ENCODE results near the gene ZP1. TPM values are rescaled to one million over a fixed set of nuclear protein-coding genes. Genes with fewer than 3 reads are reported as not detected.
A peak's percentile ranks its signal among the peaks of the same experiment; 100 is the strongest.

ZP1 gene
- total RNA-seq, 1 experiment from 2014 or later, result 4.6 TPM

- no peak for DNase-seq (ENCODE audit: low read depth)
These were observed 24.4 kb upstream of the ZP1 start for GRCh38 chr11:60842668-60843600.

- DNase-seq (ENCODE audit: low read depth), result peak; percentile 30
These were observed 23.1 kb upstream of the ZP1 start for GRCh38 chr11:60844045-60844869.

DNA sequence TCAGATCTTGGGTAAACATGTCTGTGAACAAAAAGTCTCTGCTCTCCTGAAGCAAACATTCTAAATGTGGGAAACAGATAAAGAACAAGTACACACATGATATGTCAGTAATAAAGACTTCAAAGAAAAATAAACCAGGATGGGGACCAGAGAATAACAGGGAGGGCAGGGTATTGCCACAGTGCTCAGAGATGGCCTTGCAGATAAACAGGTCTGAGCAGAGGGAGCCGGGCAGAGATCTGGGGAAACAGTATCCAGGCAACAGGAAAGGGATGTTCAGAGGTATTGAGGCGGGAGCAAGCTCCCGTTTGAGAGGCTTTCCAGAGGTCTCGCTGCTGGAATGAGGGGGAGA, 22.5 kb upstream of the ZP1 start:
- DNase-seq (ENCODE audit: low read depth), result no peak

DNA sequence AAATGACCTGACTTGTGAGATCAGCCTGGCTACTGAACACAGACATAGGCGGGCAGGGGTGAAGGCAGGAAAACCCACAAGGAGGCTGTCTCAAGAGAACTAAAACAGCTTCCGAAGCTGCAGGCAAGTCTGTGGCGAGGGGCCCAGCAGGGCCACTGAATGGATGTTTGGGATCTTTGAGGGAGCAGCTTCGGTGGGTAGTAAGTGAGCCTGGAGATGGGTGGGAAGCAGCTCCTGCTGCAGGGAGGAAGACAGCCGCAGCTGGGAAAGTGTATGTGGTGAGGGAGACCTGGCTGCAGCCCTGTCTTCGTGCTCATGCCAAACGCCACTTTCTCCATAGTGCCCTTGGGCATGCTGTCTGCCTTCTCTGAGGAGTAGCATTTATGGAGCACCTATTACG, 22.0 kb upstream of the ZP1 start:
- no peak for DNase-seq (ENCODE audit: low read depth)

GRCh38 chr11:60847281-60847680, 20.1 kb upstream of the ZP1 start:
- DNase-seq (ENCODE audit: low read depth), result no peak

- no peak for DNase-seq (ENCODE audit: low read depth)
These were observed 19.4 kb upstream of the ZP1 start for GRCh38 chr11:60847896-60848295.

DNA sequence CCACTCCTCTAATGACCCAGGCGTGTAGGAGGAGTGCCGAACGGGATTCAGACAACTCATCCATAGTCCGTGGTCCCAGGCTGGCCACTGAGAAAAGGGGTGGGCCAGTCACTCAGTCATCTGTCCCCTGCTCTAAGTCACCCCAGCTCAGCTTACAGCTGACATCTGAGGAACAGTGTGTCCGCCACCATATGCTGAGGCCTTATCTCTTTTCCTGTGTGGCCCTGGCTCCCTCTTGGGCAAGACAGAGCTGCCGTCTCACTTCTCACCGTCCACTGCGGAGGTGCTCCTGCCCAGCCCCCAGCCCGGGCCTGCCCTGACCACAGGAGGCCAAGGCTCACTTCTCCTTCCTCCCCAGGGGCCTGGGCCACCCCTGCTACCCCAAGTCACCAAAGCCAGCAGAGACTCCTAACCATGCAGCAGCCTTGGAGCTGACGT, 18.6 kb upstream of the ZP1 start:
- DNase-seq (ENCODE audit: low read depth), result no peak

DNA sequence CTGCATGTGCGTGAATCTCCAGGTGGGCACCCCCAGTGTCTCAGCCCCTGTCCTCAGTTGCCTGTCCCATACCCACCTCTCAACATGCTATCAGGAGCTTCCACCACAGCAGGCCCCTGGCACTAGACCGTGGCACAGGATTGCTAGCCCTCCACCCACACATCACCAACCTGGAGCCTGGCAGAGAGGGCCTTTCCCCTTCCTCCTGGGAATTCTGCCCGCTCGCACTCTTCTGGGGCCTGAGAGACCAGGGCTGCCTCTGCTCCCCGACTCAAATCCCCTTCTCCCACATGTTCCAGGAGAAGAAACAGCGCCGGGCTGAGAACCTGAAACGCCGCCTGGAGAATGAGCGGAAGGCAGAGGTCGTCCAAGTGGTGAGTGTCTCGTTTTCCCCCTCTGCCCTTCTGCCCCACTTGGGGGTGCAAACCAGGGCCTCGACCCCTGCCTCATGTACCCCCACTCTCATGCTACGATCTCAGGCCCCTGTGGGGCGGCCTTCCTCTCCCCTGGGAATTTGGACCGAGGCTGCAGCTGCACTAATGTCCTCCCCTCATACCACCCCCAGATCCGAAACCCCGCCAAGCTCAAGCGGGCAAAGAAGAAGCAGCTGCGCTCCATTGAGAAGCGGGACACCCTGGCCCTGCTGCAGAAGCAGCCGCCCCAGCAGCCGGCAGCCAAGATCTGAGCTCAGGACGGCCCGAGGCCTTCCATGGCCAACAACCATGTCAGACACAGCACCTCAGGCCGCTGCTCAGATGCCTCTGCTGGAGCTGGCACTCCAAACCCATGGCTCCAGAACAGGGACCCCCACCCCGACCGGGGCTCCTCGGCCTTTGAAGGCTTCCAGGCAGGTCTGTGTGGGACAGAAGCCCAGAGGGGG, 17.5 kb upstream of the ZP1 start:
- DNase-seq (ENCODE audit: low read depth), result no peak

DNA sequence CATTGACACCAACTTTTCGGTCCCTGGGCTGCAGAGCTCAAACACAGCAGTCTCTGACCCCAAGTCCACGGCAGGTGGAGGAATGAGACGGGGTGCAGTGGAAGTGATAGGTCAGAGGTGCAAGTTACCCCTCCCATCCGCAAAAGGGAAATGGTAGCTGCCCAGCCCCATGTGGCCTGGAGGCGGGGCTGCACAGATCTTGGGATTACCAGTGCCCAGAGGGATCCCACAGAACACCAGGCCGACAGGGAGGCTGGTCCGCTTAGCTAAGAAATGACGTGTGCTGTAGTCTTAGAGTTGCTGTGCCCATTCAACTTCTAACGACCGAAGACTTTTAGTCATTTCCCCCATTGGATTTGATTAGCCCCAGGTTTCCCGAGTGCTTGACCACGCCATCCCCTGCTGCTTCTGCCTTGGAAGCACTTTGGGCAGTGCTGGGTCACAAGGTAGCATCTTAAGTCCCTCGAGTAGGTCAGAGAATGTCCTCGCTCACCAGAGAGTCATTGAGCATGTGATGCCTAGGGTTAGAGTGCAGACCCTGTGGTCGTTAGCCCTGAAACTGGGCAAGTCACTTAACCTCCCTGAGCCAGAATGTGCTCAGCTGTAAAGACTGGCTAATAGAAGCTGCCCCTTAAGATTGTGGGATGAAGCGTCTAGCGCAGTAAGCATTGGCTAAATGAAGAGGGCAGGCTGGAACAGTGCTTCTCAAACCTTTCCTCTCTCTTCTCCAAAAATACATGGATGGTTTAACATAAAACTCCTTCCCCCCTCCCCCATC, 15.8 kb upstream of the ZP1 start:
- no peak for DNase-seq (ENCODE audit: low read depth)

- no peak for DNase-seq (ENCODE audit: low read depth)
These were observed 15.0 kb upstream of the ZP1 start for GRCh38 chr11:60852117-60852981.

GRCh38 chr11:60852982-60853950, 14.1 kb upstream of the ZP1 start:
- no peak for DNase-seq (ENCODE audit: low read depth)

- DNase-seq (ENCODE audit: low read depth), result no peak
These were observed 13.0 kb upstream of the ZP1 start for GRCh38 chr11:60854140-60854846.

DNA sequence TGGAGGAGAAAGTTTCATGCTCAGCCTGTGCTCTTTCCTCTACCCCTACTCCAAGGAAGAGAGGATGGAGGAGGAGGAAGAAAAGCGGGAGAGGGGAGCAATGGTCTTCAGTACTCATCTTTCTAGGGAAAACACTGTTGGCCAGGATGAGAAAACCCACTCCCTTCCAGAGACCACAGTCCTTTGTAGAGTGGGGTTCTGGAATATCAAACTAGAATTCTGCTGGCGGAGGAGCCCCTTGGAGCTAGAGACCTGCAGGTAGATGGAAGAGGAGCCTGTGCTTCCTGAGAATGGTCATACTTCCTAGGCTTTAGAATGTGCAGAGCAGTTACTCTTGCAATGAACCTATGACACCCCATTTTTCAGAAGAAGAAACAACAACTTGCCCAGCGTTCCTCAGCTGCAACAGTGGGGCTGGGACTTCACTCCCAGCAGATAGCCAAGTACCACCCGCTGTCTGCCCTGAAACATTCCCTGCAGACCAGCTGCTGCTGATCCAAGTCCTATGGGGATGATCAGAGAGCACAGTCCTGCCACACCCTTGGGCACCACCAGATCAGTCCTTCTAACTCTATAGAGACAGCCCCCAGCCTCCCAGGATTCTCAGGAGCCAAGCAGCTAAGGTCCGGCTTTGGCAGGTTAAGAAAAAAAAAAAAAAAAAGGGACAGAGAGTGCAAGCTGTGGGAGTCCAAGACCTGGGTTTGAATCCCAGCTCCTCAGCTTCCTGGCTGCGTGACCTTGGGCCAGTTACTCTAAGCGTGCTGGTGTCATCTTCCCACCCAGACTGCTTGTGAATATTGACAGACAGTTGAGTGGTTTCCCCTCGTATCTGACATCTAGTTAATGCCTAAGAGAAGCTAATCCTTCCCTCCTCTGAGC, 12.3 kb upstream of the ZP1 start:
- no peak for DNase-seq (ENCODE audit: low read depth)

DNA sequence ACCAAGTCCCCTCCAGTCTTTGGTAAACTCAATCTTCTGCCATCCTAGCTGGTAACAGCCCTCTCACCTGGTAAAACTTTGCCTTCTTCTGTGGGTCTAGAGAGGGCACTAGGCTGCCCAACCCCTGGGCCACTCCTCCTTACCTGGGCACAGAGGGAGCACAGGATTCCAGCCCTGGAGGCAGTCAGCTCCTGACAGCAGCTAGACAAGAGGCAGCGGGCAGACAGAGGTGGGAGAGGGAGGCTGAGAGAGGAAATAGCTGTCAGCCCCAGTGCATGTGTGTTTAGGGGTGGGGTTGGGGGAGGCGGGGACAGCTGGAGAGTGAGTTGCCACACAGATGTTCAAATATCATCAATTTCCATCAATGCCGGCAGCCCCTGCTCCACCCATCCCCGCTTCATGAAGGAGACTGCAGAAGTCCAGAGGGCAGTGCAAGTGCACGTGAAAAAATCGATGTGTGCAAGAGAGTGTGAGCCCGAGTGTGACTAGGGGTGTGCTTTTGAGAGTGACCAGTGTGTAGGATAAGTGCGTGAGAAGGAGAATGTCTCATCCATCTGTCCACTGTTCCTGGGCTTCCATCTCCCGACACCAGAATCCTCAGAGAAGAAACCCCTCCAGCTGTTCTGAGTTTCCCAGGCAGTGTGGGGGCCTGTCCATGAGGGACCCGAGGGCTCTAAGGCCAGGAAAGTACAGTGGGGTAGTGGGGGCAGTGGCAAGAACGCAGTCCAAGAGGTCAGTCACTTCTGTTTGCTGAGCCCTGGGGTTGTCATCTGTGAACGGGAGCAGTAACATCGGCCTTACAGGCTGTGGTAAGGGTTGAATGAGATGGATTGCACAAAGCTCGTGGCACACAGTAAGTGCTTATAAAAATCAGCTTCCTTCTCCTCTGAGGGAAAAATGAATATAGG, 11.4 kb upstream of the ZP1 start, which contains the start of gene PTGDR2:
Gene PTGDR2 (minus strand): TSS at position 225 of the 908 bp plus-strand sequence. CDS start 2,228 bp downstream, outside the sequence.
- no peak for DNase-seq (ENCODE audit: low read depth)

GRCh38 chr11:60857378-60858232, 9.7 kb upstream of the ZP1 start:
- peak; percentile 41 for DNase-seq (ENCODE audit: low read depth)

Measured in RPMI7951 (cell line).